ENCODE results near the gene KCNQ1. TPM values are rescaled to one million over a fixed set of nuclear protein-coding genes. Genes with fewer than 3 reads are reported as not detected.
A peak's percentile ranks its signal among the peaks of the same experiment; 100 is the strongest.

Gene KCNQ1
- total and polyA plus RNA-seq, 9 of the 15 experiments (the other 6 are each of a cell fraction or from before 2014, with no cell fraction given): 0.44 TPM; not detected in 8

- TF ChIP-seq FOXM1 (IDR thresholded peaks at IDR 0.05; ENCODE audit: low read depth) (no peak), FOXM1 (CRISPR knock-in tag; IDR thresholded peaks at IDR 0.05; ENCODE audit: low read depth) (no peak), E2F4 (CRISPR knock-in tag; IDR thresholded peaks at IDR 0.05; ENCODE audit: low read depth) (peak; percentile 24; the same call in 1 of the 2 replicates), CHD2 (IDR thresholded peaks at IDR 0.05; ENCODE audit: low read depth, low read length) (peak; percentile 85), MXD1 (CRISPR knock-in tag; IDR thresholded peaks at IDR 0.05; ENCODE audit: borderline replicate concordance, poor library complexity, severe bottlenecking) (no peak), ZBTB9 (CRISPR knock-in tag; IDR thresholded peaks at IDR 0.05) (no peak), RBBP5 (IDR thresholded peaks at IDR 0.05; ENCODE audit: borderline replicate concordance, insufficient read depth, low read length, poor library complexity, severe bottlenecking) (peak; percentile 25), SMARCA5 (IDR thresholded peaks at IDR 0.05) (no peak), ETS2 (tag; IDR thresholded peaks at IDR 0.05; ENCODE audit: borderline replicate concordance, poor library complexity, severe bottlenecking) (no peak), ZC3H4 (CRISPR knock-in tag; IDR thresholded peaks at IDR 0.05; ENCODE audit: borderline replicate concordance) (no peak), ZNF655 (CRISPR knock-in tag; IDR thresholded peaks at IDR 0.05) (no peak), POLR2AphosphoS2 (IDR thresholded peaks at IDR 0.05; ENCODE audit: low read length) (no peak; the same call in 1 of the 2 replicates), ZMIZ1 (IDR thresholded peaks at IDR 0.05; ENCODE audit: low read depth in 2 of 2, low read length in 2 of 2) (peak in 1 of 2 experiments; percentile 55; a peak in 1 of 4 replicates)
These were observed 255.0 kb downstream of the KCNQ1 start, which contains the start of gene KCNQ1OT1 (continued) for GRCh38 chr11:2699531-2700414.
